Stimulated activated CD8-positive, alpha-beta memory T cell treated with anti-CD3 and anti-CD28 coated beads, Interleukin-2, amount 100 ng/mL, for 48 hours (primary cell): ENCODE results near the gene TPK1.
"Not testable (repeated sequence)": the region's sequence is repeated elsewhere in the genome, so short reads cannot be mapped to it uniquely, and the experiment has no call there.

Source experiments
- DNase-seq, 2 donors: peaks; one replicate each; pipeline ENCODE4 v3.0.0-alpha.2; 2020; ENCODE audit warnings: low read depth in 2 of 2

TPK1 gene

GRCh38 chr7:144632724-144633123 is 203.1 kb downstream of the TPK1 start:
- DNase-seq = no peak

- DNase-seq = no peak
Observed at GRCh38 chr7:144629598-144629997, 206.3 kb downstream of the TPK1 start.

- no peak for DNase-seq
Observed at GRCh38 chr7:144629011-144629410, 206.8 kb downstream of the TPK1 start.

GRCh38 chr7:144628176-144628575 is 207.7 kb downstream of the TPK1 start:
- no peak for DNase-seq

GRCh38 chr7:144622745-144623144 is 213.1 kb downstream of the TPK1 start:
- no peak for DNase-seq

- DNase-seq = no peak
Observed at GRCh38 chr7:144606261-144606660, 229.6 kb downstream of the TPK1 start.

GRCh38 chr7:144596953-144597352 is 238.9 kb downstream of the TPK1 start:
- DNase-seq = no peak

- no peak for DNase-seq
Observed at GRCh38 chr7:144594580-144594979, 241.3 kb downstream of the TPK1 start.

- DNase-seq = no peak
Observed at GRCh38 chr7:144588559-144589051, 247.2 kb downstream of the TPK1 start.

- DNase-seq = no peak
Observed at GRCh38 chr7:144587701-144588100, 248.2 kb downstream of the TPK1 start.

- DNase-seq = no peak
Observed at GRCh38 chr7:144584726-144585125, 251.1 kb downstream of the TPK1 start.

- no peak for DNase-seq
Observed at GRCh38 chr7:144579687-144580086, 256.2 kb downstream of the TPK1 start.

GRCh38 chr7:144575456-144575855 is 260.4 kb downstream of the TPK1 start:
- no peak for DNase-seq

GRCh38 chr7:144574753-144575152 is 261.1 kb downstream of the TPK1 start:
- DNase-seq = not testable (repeated sequence)

GRCh38 chr7:144568233-144568632 is 267.6 kb downstream of the TPK1 start:
- no peak for DNase-seq

GRCh38 chr7:144565586-144565985 is 270.3 kb downstream of the TPK1 start:
- DNase-seq = no peak

GRCh38 chr7:144549861-144550260 is 286.0 kb downstream of the TPK1 start:
- DNase-seq = no peak

- no peak for DNase-seq
Observed at GRCh38 chr7:144548556-144548955, 287.3 kb downstream of the TPK1 start.

- DNase-seq = no peak
Observed at GRCh38 chr7:144547888-144548287, 288.0 kb downstream of the TPK1 start.

GRCh38 chr7:144546782-144547181 is 289.1 kb downstream of the TPK1 start:
- no peak for DNase-seq

GRCh38 chr7:144545330-144545729 is 290.5 kb downstream of the TPK1 start:
- DNase-seq = no peak

- no peak for DNase-seq
Observed at GRCh38 chr7:144534655-144535395, 301.0 kb downstream of the TPK1 start.

- no peak for DNase-seq
Observed at GRCh38 chr7:144534196-144534595, 301.7 kb downstream of the TPK1 start.

GRCh38 chr7:144531181-144531580 is 304.7 kb downstream of the TPK1 start:
- DNase-seq = no peak
